B cell (primary cell): Measurements from ENCODE around the gene EEF1A2.
"Not testable (repeated sequence)": the region's sequence is repeated elsewhere in the genome, so short reads cannot be mapped to it uniquely, and the experiment has no call there.

Source experiments
- CTCF ChIP-seq: fragments of 200-600 bp; IDR thresholded peaks from one replicate; pipeline ENCODE4 v1.8.0; 2022; ENCODE audit warnings: antibody characterized with exemption, mild to moderate bottlenecking
- EZH2 ChIP-seq: IDR thresholded peaks from 2 replicates; pipeline ENCODE4 v1.6.1; 2012; ENCODE audit warnings: borderline replicate concordance, low read depth, mild to moderate bottlenecking, moderate library complexity, low read length; ENCODE audit not compliant: insufficient read depth, poor library complexity, severe bottlenecking

- not testable (repeated sequence) for TF ChIP-seq CTCF, EZH2
Measured at GRCh38 chr20:63479695-63480419, 19.0 kb downstream of the EEF1A2 start.
